GM23338 (cell line): Measurements from ENCODE around the gene AKIRIN1. TPM values are rescaled to one million over a fixed set of nuclear protein-coding genes. Genes with fewer than 3 reads are reported as not detected.

ENCODE experiments used
- ATAC-seq: fragments of 200-7000 bp; cut with Tn5 transposase; 3 replicates; pipeline ENCODE4 v1.9.1; 2020
- DNase-seq: peaks from one replicate; pipeline ENCODE4 v3.0.0-alpha.2; 2015; ENCODE audit warnings: low spot score
- H2AFZ ChIP-seq: fragments of 200-600 bp; sonication (generic); 2 replicates; pipeline ENCODE4 v1.8.0; 2016; ENCODE audit warnings: antibody characterized with exemption, mild to moderate bottlenecking, moderate library complexity
- H3F3A ChIP-seq: fragments of 200-600 bp; sonication (generic); replicated peaks from 2 replicates; pipeline ENCODE4 v1.8.0; 2017; ENCODE audit warnings: antibody characterized with exemption, mixed run types, low read depth
- H3K27ac ChIP-seq: fragments of 200-600 bp; sonication (generic); 2 replicates; pipeline ENCODE4 v1.6.1; 2016; ENCODE audit warnings: low read depth
- H3K27me3 ChIP-seq: fragments of 200-600 bp; sonication (generic); 2 replicates; pipeline ENCODE4 v1.8.0; 2016; ENCODE audit warnings: mild to moderate bottlenecking, mixed run types, moderate library complexity; ENCODE audit not compliant: insufficient read depth
- H3K36me3 ChIP-seq: fragments of 200-600 bp; sonication (generic); 2 replicates; pipeline ENCODE4 v1.8.0; 2016; ENCODE audit warnings: mild to moderate bottlenecking; ENCODE audit not compliant: insufficient read depth
- H3K4me1 ChIP-seq: fragments of 200-600 bp; sonication (generic); 2 replicates; pipeline ENCODE4 v1.8.0; 2016; ENCODE audit warnings: mild to moderate bottlenecking, moderate library complexity; ENCODE audit not compliant: insufficient read depth
- H3K4me2 ChIP-seq: fragments of 200-600 bp; sonication (generic); 2 replicates; pipeline ENCODE4 v1.7.1; 2017; ENCODE audit warnings: mixed run types
- H3K4me3 ChIP-seq: fragments of 200-600 bp; sonication (generic); 2 replicates; pipeline ENCODE4 v1.6.1; 2016; ENCODE audit warnings: mixed run types
- H3K79me2 ChIP-seq: fragments of 200-600 bp; sonication (generic); replicated peaks from 2 replicates; pipeline ENCODE4 v1.8.0; 2017; ENCODE audit warnings: mild to moderate bottlenecking; ENCODE audit not compliant: insufficient read depth
- H3K9me2 ChIP-seq: fragments of 200-600 bp; sonication (generic); 2 replicates; pipeline ENCODE4 v1.8.0; 2017; ENCODE audit not compliant: insufficient read depth
- H4K20me1 ChIP-seq: fragments of 200-600 bp; sonication (generic); replicated peaks from 2 replicates; pipeline ENCODE4 v1.8.0; 2017; ENCODE audit warnings: mild to moderate bottlenecking; ENCODE audit not compliant: insufficient read depth
- H3K27ac Mint-ChIP-seq: 2 replicates; pipeline ENCODE4 v1.8.0; 2020; ENCODE audit warnings: inconsistent platforms, mild to moderate bottlenecking, moderate library complexity, mixed read lengths
- H3K27me3 Mint-ChIP-seq: 3 replicates; pipeline ENCODE4 v1.8.0; 2022; ENCODE audit warnings: low read depth, mild to moderate bottlenecking, moderate library complexity, mixed read lengths, inconsistent platforms; ENCODE audit not compliant: insufficient read depth, poor library complexity
- H3K36me3 Mint-ChIP-seq: 3 replicates; pipeline ENCODE4 v1.8.0; 2021; ENCODE audit warnings: low read depth, mild to moderate bottlenecking, inconsistent platforms, moderate library complexity, mixed read lengths
- H3K4me1 Mint-ChIP-seq: 3 replicates; pipeline ENCODE4 v1.8.0; 2020; ENCODE audit warnings: mild to moderate bottlenecking, inconsistent platforms, mixed read lengths
- H3K4me3 Mint-ChIP-seq: 3 replicates; pipeline ENCODE4 v1.8.0; 2021; ENCODE audit warnings: moderate library complexity, mild to moderate bottlenecking, inconsistent platforms, mixed read lengths
- H3K9me3 Mint-ChIP-seq: 3 replicates; pipeline ENCODE4 v1.8.0; 2020; ENCODE audit warnings: moderate library complexity, mild to moderate bottlenecking, inconsistent platforms, mixed read lengths
- CREB1 ChIP-seq: fragments of 250-450 bp; sonication (Bioruptor Pico); IDR thresholded peaks from 2 replicates; pipeline ENCODE4 v1.5.0; 2020; ENCODE audit warnings: low read depth, mild to moderate bottlenecking, moderate library complexity
- CTCF ChIP-seq, 2 experiments: fragments of 200-600 bp in 1 of 2; sonication (generic) in 1 of 2; conservative IDR thresholded peaks; 2 replicates each; pipeline versions ENCODE4 v1.5.1 to v1.6.1; 2016 to 2017; ENCODE audit warnings: antibody characterized with exemption in 2 of 2, low read depth in 2 of 2, mild to moderate bottlenecking in 2 of 2, moderate library complexity in 1 of 2
- ETS1 ChIP-seq: IDR thresholded peaks from 2 replicates; pipeline ENCODE4 v1.6.1; 2016; ENCODE audit warnings: antibody characterized with exemption
- EZH2 ChIP-seq: fragments of 200-600 bp; sonication (generic); IDR thresholded peaks from one replicate; pipeline ENCODE4 v1.8.0; 2017; ENCODE audit warnings: antibody characterized with exemption, mild to moderate bottlenecking, low read depth; ENCODE audit not compliant: unreplicated experiment
- JUNB ChIP-seq: IDR thresholded peaks from one replicate; pipeline ENCODE4 v1.6.1; 2016; ENCODE audit warnings: antibody characterized with exemption; ENCODE audit not compliant: unreplicated experiment
- REST ChIP-seq: IDR thresholded peaks from one replicate; pipeline ENCODE4 v1.6.1; 2018; ENCODE audit warnings: antibody characterized with exemption; ENCODE audit not compliant: unreplicated experiment
- STAT1 ChIP-seq: IDR thresholded peaks from one replicate; pipeline ENCODE4 v1.6.1; 2016; ENCODE audit warnings: antibody characterized with exemption; ENCODE audit not compliant: unreplicated experiment
- ZNF114 ChIP-seq: fragments of 250-450 bp; sonication (Bioruptor Pico); IDR thresholded peaks from 2 replicates; pipeline ENCODE4 v1.5.0; 2020; ENCODE audit warnings: mild to moderate bottlenecking, moderate library complexity
- ZNF331 ChIP-seq: fragments of 250-450 bp; sonication (Bioruptor Pico); IDR thresholded peaks from 2 replicates; pipeline ENCODE4 v1.5.0; 2020; ENCODE audit warnings: low read depth, mild to moderate bottlenecking, moderate library complexity
- ZNF462 ChIP-seq: fragments of 250-450 bp; sonication (Bioruptor Pico); IDR thresholded peaks from 2 replicates; pipeline ENCODE4 v1.5.0; 2020; ENCODE audit warnings: mild to moderate bottlenecking, moderate library complexity
- polyA plus RNA-seq: library from polyadenylated mRNA; unstranded; fragments of >200 nt; fragmentation: Nextera tagmentation; extraction: Ambion mirVana; gene quantifications from 2 replicates; pipeline ENCODE4 v1.2.1, GENCODE V29; 2016
- total RNA-seq: library from RNA; depleted of rRNA; stranded (reverse); fragments of >200 nt; shearing (Covaris generic); gene quantifications from 2 replicates; pipeline ENCODE4 v1.2.3, GENCODE V29; 2014

AKIRIN1 gene
- total and polyA plus RNA-seq, 2 experiments from 2014 or later = 162 to 254 TPM

- Histone ChIP-seq H3K36me3 (peaks cover 2% of the 10 kb centered on the region), H3F3A (peaks cover 6% of the 10 kb centered on the region), H3K4me1 (peaks cover 54% of the 10 kb centered on the region), H3K9me2 (no peaks in the 10 kb centered on the region), H4K20me1 (peaks cover 28% of the 10 kb centered on the region), H3K27me3 (no peaks in the 10 kb centered on the region), H3K27ac (peak overlapping the region; percentile 98), H2AFZ (no peak overlapping the region), H3K4me2 (peak overlapping the region; percentile 72), H3K4me3 (peak overlapping the region; percentile 87), H3K79me2 (peaks cover 39% of the 10 kb centered on the region)
- H3K9me3 Mint-ChIP-seq = no peaks in the 10 kb centered on the region
- peaks cover 7% of the 10 kb centered on the region for H3K27me3 Mint-ChIP-seq
- H3K27ac Mint-ChIP-seq = peak overlapping the region; percentile 97
- DNase-seq (no peak), ATAC-seq (no peak)
- peaks cover 51% of the 10 kb centered on the region for H3K4me1 Mint-ChIP-seq
- no peak for TF ChIP-seq ZNF114 (CRISPR knock-in tag)
- TF ChIP-seq CREB1 = no peak
- H3K4me3 Mint-ChIP-seq = peak overlapping the region; percentile 95
- peaks cover 31% of the 10 kb centered on the region for H3K36me3 Mint-ChIP-seq
Measured at GRCh38 chr1:38989979-38990378, 1.1 kb upstream of the AKIRIN1 start.

- Mint-ChIP-seq H3K27ac (peak overlapping the region; percentile 97), H3K4me3 (peak overlapping the region; percentile 95), H3K4me1 (peaks cover 53% of the 10 kb centered on the region)
- TF ChIP-seq STAT1 (no peak), REST (no peak), ZNF331 (no peak), CTCF (conservative IDR thresholded peaks at IDR 0.05; ENCODE audit: low read depth in 2 of 2) (no peak), JUNB (no peak), EZH2 (no peak), ETS1 (no peak), ZNF114 (CRISPR knock-in tag) (no peak), ZNF462 (CRISPR knock-in tag) (no peak)
Measured at GRCh38 chr1:38990386-38990737, 714 bp upstream of the AKIRIN1 start.

More at GRCh38 chr1:38990386-38990737, 714 bp upstream of the AKIRIN1 start:
- Histone ChIP-seq H4K20me1 (peaks cover 32% of the 10 kb centered on the region), H3K36me3 (peaks cover 6% of the 10 kb centered on the region), H3K4me1 (peaks cover 57% of the 10 kb centered on the region), H2AFZ (no peak overlapping the region), H3K27me3 (no peaks in the 10 kb centered on the region), H3F3A (peaks cover 10% of the 10 kb centered on the region), H3K79me2 (peaks cover 43% of the 10 kb centered on the region), H3K27ac (peak overlapping the region; percentile 98), H3K9me2 (no peaks in the 10 kb centered on the region), H3K4me3 (peak overlapping the region; percentile 87), H3K4me2 (peak overlapping the region; percentile 72)
- Mint-ChIP-seq H3K9me3 (no peaks in the 10 kb centered on the region), H3K27me3 (peaks cover 7% of the 10 kb centered on the region), H3K36me3 (peaks cover 35% of the 10 kb centered on the region)
- DNase-seq = no peak
- ATAC-seq = peak; percentile 4
